HG03432 (cell line): ENCODE results near the gene RAB4A.

Experiments
- ATAC-seq: cut with Tn5 transposase; IDR thresholded peaks from one replicate; pipeline ENCODE4 v1.9.1; 2021; ENCODE audit warnings: mild to moderate bottlenecking, moderate library complexity; ENCODE audit not compliant: unreplicated experiment

Gene RAB4A

GRCh38 chr1:229243638-229244037, 27.3 kb upstream of the RAB4A start:
- ATAC-seq = no peak

DNA sequence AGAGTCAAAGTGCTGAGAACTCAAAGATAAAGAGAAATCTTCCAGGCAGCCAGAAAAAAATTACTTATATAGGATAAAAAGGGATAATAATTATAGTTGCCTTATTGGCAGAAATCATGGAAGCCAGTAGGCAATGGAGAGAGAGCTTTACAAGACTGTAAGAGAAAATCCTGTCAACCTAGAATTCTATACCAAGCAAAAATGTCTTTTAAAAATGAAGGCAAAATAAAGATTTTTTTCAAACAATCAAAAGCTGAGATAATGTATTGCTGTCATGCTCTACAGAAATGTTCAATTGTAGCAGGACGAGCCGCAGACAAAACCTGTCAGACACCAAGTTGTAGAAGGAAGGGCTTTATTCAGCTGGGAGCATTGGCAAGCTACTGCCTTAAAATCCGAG, 26.8 kb upstream of the RAB4A start:
- ATAC-seq = no peak

GRCh38 chr1:229247871-229248270, 23.0 kb upstream of the RAB4A start:
- no peak for ATAC-seq

DNA sequence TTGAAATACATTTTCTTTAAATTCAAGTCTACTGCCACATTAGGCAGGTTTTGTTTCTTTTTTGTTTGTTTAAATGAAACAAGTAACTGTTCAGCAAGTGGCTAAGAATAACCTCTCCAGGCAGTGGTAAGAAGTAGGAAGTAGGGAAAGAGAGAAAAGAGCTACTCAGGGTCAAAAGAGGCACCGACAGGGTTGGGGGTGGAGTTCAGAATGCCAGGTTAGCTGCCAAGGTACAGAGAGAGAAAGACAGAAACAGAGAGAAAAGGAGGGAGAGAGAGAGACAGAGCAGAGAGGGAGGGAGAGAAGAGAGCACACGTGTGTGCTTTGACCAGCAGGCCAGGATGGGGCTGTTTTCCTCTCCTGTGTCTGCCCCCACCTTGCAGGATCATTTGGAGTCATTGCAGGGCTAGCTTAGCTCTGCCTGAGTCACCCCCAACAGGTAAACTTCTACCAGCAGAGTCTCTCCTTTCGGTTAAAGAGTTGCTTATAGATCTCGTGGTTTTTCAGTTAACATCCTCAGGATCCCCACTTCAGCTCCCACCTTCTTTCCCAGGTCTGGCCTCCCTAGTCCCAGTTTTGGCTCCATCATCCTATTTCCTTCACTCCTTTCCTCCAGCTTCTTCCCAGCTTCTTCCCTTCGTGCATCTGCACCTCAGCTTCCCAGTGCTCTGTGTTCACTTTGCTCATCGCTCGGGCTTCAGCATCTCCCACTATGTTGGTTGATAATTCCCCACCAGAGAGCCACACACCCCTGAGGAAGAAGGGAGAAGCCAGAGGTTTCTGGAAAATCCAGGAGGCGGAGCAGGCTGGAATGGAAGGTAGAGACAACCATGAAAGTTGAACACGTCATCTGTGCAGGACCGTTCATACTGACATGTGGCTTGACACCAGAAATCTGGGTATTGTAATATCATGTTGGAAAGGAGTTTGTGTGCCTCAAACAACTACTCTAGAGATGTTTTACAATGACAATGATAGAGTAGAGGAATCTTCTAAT, 21.8 kb upstream of the RAB4A start:
- no peak for ATAC-seq

DNA sequence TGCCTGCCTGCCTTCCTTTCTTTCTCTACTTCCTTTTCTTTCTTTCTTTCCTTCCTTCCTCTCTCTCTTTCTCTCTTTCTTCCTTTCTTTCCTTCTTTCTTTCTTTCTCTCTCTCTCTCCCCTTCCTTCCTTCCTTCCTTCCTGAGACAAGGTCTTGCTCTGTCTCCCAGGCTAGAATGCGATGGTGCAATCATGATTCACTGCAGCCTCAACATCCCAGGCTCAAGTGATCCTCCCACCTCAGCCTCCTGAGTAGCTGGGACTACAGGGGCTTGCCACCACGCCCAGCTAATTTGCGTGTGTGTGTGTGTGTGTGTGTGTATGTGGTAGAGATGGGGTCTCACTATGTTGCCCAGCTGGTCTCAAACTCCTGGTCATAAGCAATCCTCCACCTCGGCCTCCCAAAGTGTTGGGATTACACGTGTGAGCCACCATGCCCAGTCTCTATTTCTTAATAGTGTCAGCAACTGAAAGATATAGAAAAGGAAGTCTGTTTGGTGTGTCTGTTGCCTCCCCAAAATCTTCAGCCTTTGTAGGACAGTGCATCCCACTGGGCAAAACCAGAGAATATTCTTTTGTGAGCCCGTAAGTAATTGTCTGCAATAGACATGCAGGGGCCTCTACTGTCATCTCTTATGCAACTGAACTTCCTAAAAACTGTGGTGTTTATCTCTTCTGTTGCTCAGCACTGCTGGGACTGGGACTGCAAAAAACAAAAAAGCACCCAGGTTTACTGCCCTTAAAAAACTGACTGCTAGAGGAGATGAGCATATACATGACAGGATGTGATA, 20.9 kb upstream of the RAB4A start:
- ATAC-seq = no peak

DNA sequence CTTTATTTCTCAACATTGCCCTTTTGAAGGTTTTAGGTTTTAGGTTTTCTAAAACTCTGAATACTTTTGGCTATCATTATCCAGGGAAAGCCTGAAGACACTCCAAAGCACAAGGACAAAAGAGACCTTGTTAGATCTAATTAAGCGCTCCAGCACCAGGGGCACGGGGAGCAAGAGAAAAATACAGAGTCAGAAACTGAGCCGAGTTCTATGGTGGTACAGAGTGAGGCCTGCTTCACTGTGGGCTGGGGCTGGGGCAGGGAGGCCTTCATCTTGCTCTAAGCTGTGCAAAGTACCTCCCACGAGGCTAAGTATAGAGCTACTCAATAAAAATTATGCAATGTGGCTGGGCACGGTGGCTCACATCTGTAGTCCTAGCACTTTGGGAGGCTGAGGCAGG, 19.7 kb upstream of the RAB4A start:
- no peak for ATAC-seq

GRCh38 chr1:229252228-229252984, 18.5 kb upstream of the RAB4A start:
- no peak for ATAC-seq

- no peak for ATAC-seq
Observed at GRCh38 chr1:229253151-229253974, 17.5 kb upstream of the RAB4A start.

- no peak for ATAC-seq
Observed at GRCh38 chr1:229254910-229255541, 15.9 kb upstream of the RAB4A start.

DNA sequence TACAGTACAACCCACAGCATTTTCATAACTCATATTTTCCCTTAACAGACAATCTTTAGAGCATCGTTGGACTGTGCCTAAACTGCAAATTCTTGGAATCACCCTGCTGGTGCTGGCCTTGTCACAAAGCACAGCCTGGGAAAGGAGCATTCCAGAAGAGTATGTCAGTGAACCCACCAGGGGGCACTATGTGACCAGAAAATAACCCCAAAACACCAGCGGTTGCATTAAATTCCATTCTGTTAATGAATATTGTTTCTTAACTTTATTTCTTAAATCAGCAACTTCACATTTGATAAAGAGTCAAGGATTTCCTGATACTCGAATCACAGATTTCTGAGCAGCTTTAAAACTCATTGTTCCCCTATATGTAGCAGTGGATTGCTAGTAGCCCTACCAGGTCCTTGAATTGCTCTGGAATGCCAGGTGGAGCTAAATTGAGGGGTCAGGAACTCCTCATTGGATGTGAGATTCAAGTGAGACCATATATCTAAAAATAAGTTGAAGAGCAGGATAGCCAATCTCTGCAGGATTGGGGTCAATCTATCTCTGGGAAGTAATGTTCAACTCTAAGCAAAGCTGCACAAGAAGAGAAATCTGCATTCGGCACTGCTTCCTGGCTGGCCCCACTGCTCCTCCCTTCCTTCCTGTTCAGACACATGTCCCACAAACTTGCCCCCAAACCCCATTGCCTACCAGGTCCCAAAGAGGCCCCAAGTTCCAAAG, 12.7 kb upstream of the RAB4A start:
- ATAC-seq = no peak

DNA sequence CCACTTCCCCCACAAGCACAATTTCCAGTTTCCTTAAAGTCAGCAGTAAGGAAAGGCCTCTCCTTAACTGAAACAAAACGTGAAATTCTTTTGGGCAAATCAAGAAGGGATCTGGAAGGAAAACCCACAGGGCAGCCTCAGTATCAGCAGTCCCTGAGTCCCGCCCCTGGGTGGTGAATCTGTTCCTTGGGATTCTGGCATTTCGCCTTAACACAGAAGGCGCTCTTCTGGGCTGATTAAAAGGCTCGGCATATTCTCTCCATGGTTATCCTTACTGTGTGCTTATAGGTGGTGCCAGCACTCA, 12.2 kb upstream of the RAB4A start:
- no peak for ATAC-seq

DNA sequence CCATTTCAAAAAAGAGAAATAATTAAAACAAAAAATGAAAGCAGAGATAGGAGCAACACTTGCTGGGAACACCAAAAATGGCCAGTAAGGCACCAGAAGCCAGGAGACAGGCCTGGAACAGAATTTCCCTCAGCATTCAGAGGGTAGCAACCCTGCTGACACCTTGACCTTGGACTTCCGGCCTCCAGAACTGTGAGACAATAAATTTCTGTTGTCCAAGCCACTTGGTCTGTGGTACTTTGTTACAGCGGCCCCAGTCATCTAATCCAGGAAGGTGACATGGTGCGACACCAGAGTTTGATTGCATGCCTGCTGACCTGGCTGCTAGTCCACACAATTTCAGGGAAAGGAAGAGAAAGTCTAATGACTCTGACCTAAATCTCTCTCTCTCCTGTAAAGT, 10.6 kb upstream of the RAB4A start:
- no peak for ATAC-seq

DNA sequence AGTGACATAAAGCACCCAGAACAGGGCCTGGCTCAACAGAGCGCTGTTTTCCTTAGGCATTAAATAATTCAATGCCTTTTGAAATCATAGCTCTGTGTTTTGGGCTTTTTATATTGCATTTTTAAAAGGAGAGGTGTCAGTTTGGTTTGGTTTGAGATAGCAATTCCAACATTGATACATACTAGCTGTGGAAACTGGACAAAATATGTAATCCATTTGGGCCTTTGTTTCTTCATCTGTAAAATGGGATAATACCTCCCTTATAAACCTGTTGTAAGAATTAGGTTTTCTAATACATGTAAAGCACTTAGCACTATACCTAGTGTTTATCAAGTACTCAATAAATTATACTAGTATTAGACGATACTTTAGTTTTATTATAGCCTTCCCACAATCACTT, 8.7 kb upstream of the RAB4A start:
- no peak for ATAC-seq

- ATAC-seq = no peak
Observed at GRCh38 chr1:229263254-229263653, 7.7 kb upstream of the RAB4A start.

GRCh38 chr1:229264068-229264467, 6.8 kb upstream of the RAB4A start:
- ATAC-seq = no peak

GRCh38 chr1:229264487-229264886, 6.4 kb upstream of the RAB4A start:
- no peak for ATAC-seq

DNA sequence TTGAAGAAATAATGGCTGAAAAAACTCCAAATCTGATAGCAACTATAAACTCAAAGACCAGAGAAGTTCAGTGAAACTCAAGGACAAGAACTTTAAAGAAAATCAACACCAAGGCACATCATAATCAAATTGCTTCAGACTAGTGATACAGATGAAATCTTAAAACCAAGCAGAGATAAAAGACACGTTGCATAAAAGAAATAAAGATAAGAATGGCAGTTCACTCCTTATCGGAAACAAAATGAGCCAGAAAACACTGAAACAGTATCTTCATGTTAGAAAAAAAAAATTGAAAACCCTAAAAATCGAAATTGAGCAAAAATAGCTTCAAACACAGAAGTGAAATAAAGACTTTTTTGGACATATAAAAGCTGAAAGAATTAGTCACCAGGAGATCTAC, 4.6 kb upstream of the RAB4A start:
- ATAC-seq = no peak

- no peak for ATAC-seq
Observed at GRCh38 chr1:229266832-229267500, 3.9 kb upstream of the RAB4A start.

GRCh38 chr1:229268505-229268904, 2.4 kb upstream of the RAB4A start:
- no peak for ATAC-seq
